Esophagus squamous epithelium (tissue), 4 donors: ENCODE data around the gene ZBTB21.

Source experiments
- POLR2A ChIP-seq, 4 donors: fragments of 450-650 bp; IDR thresholded peaks; one replicate each; pipeline ENCODE4 v1.6.1; 2017; ENCODE audit warnings: antibody characterized with exemption in 4 of 4, mild to moderate bottlenecking in 4 of 4, moderate library complexity in 3 of 4
- TF ChIP-seq, protein P1 (sequence below), 6 experiments: fragments of 450-650 bp in 4 of 6; fragments of 200-600 bp in 2 of 6; sonication (generic) in 2 of 6; IDR thresholded peaks; one replicate each; pipeline ENCODE4 v1.5.1; 2016 to 2019; ENCODE audit warnings: antibody characterized with exemption in 6 of 6, mild to moderate bottlenecking in 4 of 6, moderate library complexity in 4 of 6

DNA sequence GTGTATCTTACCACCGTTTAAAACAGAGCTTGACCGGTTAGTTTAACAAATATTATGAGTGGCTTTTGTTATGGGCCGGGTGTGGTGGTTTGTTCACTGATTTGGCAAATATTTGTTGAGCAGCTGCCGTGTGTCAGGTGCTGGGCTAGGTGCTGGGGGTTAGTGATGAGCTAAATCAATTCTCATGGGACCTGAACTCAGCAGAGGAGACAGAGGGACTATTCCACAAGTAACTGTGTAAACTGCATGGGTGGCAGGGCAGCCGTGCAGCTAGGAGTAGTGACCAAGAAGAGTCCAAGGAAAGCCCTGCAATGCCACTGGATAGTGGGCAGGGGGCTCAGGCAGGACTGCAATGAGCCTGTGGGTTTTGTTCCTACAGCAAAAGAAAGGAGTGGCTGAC is 45.1 kb downstream of the ZBTB21 start:
- TF ChIP-seq, protein P1, sequence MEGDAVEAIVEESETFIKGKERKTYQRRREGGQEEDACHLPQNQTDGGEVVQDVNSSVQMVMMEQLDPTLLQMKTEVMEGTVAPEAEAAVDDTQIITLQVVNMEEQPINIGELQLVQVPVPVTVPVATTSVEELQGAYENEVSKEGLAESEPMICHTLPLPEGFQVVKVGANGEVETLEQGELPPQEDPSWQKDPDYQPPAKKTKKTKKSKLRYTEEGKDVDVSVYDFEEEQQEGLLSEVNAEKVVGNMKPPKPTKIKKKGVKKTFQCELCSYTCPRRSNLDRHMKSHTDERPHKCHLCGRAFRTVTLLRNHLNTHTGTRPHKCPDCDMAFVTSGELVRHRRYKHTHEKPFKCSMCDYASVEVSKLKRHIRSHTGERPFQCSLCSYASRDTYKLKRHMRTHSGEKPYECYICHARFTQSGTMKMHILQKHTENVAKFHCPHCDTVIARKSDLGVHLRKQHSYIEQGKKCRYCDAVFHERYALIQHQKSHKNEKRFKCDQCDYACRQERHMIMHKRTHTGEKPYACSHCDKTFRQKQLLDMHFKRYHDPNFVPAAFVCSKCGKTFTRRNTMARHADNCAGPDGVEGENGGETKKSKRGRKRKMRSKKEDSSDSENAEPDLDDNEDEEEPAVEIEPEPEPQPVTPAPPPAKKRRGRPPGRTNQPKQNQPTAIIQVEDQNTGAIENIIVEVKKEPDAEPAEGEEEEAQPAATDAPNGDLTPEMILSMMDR (IDR thresholded peaks at IDR 0.05), result no peak
- TF ChIP-seq POLR2A (IDR thresholded peaks at IDR 0.05), result no peak
